GM23338 (cell line): ENCODE results near the gene NRG3. TPM values are rescaled to one million over a fixed set of nuclear protein-coding genes. Genes with fewer than 3 reads are reported as not detected.

Source experiments
- ATAC-seq: fragments of 200-7000 bp; cut with Tn5 transposase; 3 replicates; pipeline ENCODE4 v1.9.1; 2020
- DNase-seq: peaks from one replicate; pipeline ENCODE4 v3.0.0-alpha.2; 2015; ENCODE audit warnings: low spot score
- H2AFZ ChIP-seq: fragments of 200-600 bp; sonication (generic); 2 replicates; pipeline ENCODE4 v1.8.0; 2016; ENCODE audit warnings: antibody characterized with exemption, mild to moderate bottlenecking, moderate library complexity
- H3F3A ChIP-seq: fragments of 200-600 bp; sonication (generic); replicated peaks from 2 replicates; pipeline ENCODE4 v1.8.0; 2017; ENCODE audit warnings: antibody characterized with exemption, mixed run types, low read depth
- H3K27ac ChIP-seq: fragments of 200-600 bp; sonication (generic); 2 replicates; pipeline ENCODE4 v1.6.1; 2016; ENCODE audit warnings: low read depth
- H3K27me3 ChIP-seq: fragments of 200-600 bp; sonication (generic); 2 replicates; pipeline ENCODE4 v1.8.0; 2016; ENCODE audit warnings: mild to moderate bottlenecking, mixed run types, moderate library complexity; ENCODE audit not compliant: insufficient read depth
- H3K36me3 ChIP-seq: fragments of 200-600 bp; sonication (generic); 2 replicates; pipeline ENCODE4 v1.8.0; 2016; ENCODE audit warnings: mild to moderate bottlenecking; ENCODE audit not compliant: insufficient read depth
- H3K4me1 ChIP-seq: fragments of 200-600 bp; sonication (generic); 2 replicates; pipeline ENCODE4 v1.8.0; 2016; ENCODE audit warnings: mild to moderate bottlenecking, moderate library complexity; ENCODE audit not compliant: insufficient read depth
- H3K4me2 ChIP-seq: fragments of 200-600 bp; sonication (generic); 2 replicates; pipeline ENCODE4 v1.7.1; 2017; ENCODE audit warnings: mixed run types
- H3K4me3 ChIP-seq: fragments of 200-600 bp; sonication (generic); 2 replicates; pipeline ENCODE4 v1.6.1; 2016; ENCODE audit warnings: mixed run types
- H3K79me2 ChIP-seq: fragments of 200-600 bp; sonication (generic); replicated peaks from 2 replicates; pipeline ENCODE4 v1.8.0; 2017; ENCODE audit warnings: mild to moderate bottlenecking; ENCODE audit not compliant: insufficient read depth
- H3K9me2 ChIP-seq: fragments of 200-600 bp; sonication (generic); 2 replicates; pipeline ENCODE4 v1.8.0; 2017; ENCODE audit not compliant: insufficient read depth
- H4K20me1 ChIP-seq: fragments of 200-600 bp; sonication (generic); replicated peaks from 2 replicates; pipeline ENCODE4 v1.8.0; 2017; ENCODE audit warnings: mild to moderate bottlenecking; ENCODE audit not compliant: insufficient read depth
- H3K27ac Mint-ChIP-seq: 2 replicates; pipeline ENCODE4 v1.8.0; 2020; ENCODE audit warnings: inconsistent platforms, mild to moderate bottlenecking, moderate library complexity, mixed read lengths
- H3K27me3 Mint-ChIP-seq: 3 replicates; pipeline ENCODE4 v1.8.0; 2022; ENCODE audit warnings: low read depth, mild to moderate bottlenecking, moderate library complexity, mixed read lengths, inconsistent platforms; ENCODE audit not compliant: insufficient read depth, poor library complexity
- H3K36me3 Mint-ChIP-seq: 3 replicates; pipeline ENCODE4 v1.8.0; 2021; ENCODE audit warnings: low read depth, mild to moderate bottlenecking, inconsistent platforms, moderate library complexity, mixed read lengths
- H3K4me1 Mint-ChIP-seq: 3 replicates; pipeline ENCODE4 v1.8.0; 2020; ENCODE audit warnings: mild to moderate bottlenecking, inconsistent platforms, mixed read lengths
- H3K4me3 Mint-ChIP-seq: 3 replicates; pipeline ENCODE4 v1.8.0; 2021; ENCODE audit warnings: moderate library complexity, mild to moderate bottlenecking, inconsistent platforms, mixed read lengths
- H3K9me3 Mint-ChIP-seq: 3 replicates; pipeline ENCODE4 v1.8.0; 2020; ENCODE audit warnings: moderate library complexity, mild to moderate bottlenecking, inconsistent platforms, mixed read lengths
- CREB1 ChIP-seq: fragments of 250-450 bp; sonication (Bioruptor Pico); IDR thresholded peaks from 2 replicates; pipeline ENCODE4 v1.5.0; 2020; ENCODE audit warnings: low read depth, mild to moderate bottlenecking, moderate library complexity
- CTCF ChIP-seq, 2 experiments: fragments of 200-600 bp in 1 of 2; sonication (generic) in 1 of 2; conservative IDR thresholded peaks; 2 replicates each; pipeline versions ENCODE4 v1.5.1 to v1.6.1; 2016 to 2017; ENCODE audit warnings: antibody characterized with exemption in 2 of 2, low read depth in 2 of 2, mild to moderate bottlenecking in 2 of 2, moderate library complexity in 1 of 2
- ETS1 ChIP-seq: IDR thresholded peaks from 2 replicates; pipeline ENCODE4 v1.6.1; 2016; ENCODE audit warnings: antibody characterized with exemption
- EZH2 ChIP-seq: fragments of 200-600 bp; sonication (generic); IDR thresholded peaks from one replicate; pipeline ENCODE4 v1.8.0; 2017; ENCODE audit warnings: antibody characterized with exemption, mild to moderate bottlenecking, low read depth; ENCODE audit not compliant: unreplicated experiment
- EZH2phosphoT487 ChIP-seq: fragments of 200-600 bp; sonication (generic); IDR thresholded peaks from one replicate; pipeline ENCODE4 v1.8.1; 2018; ENCODE audit warnings: antibody characterized with exemption; ENCODE audit not compliant: unreplicated experiment
- NANOG ChIP-seq: IDR thresholded peaks from 2 replicates; pipeline ENCODE4 v1.6.1; 2016; ENCODE audit warnings: antibody characterized with exemption, borderline replicate concordance
- POLR2AphosphoS5 ChIP-seq: IDR thresholded peaks from 2 replicates; pipeline ENCODE4 v1.6.1; 2016; ENCODE audit warnings: antibody characterized with exemption, low read depth
- STAT1 ChIP-seq: IDR thresholded peaks from one replicate; pipeline ENCODE4 v1.6.1; 2016; ENCODE audit warnings: antibody characterized with exemption; ENCODE audit not compliant: unreplicated experiment
- ZNF114 ChIP-seq: fragments of 250-450 bp; sonication (Bioruptor Pico); IDR thresholded peaks from 2 replicates; pipeline ENCODE4 v1.5.0; 2020; ENCODE audit warnings: mild to moderate bottlenecking, moderate library complexity
- polyA plus RNA-seq: library from polyadenylated mRNA; unstranded; fragments of >200 nt; fragmentation: Nextera tagmentation; extraction: Ambion mirVana; gene quantifications from 2 replicates; pipeline ENCODE4 v1.2.1, GENCODE V29; 2016
- total RNA-seq: library from RNA; depleted of rRNA; stranded (reverse); fragments of >200 nt; shearing (Covaris generic); gene quantifications from 2 replicates; pipeline ENCODE4 v1.2.3, GENCODE V29; 2014
- TF ChIP-seq, protein P1 (sequence below): IDR thresholded peaks from one replicate; pipeline ENCODE4 v1.6.1; 2018; ENCODE audit warnings: antibody characterized with exemption; ENCODE audit not compliant: unreplicated experiment

The NRG3 gene
- total and polyA plus RNA-seq, 2 experiments from 2014 or later: 1.9 to 3.9 TPM

DNA sequence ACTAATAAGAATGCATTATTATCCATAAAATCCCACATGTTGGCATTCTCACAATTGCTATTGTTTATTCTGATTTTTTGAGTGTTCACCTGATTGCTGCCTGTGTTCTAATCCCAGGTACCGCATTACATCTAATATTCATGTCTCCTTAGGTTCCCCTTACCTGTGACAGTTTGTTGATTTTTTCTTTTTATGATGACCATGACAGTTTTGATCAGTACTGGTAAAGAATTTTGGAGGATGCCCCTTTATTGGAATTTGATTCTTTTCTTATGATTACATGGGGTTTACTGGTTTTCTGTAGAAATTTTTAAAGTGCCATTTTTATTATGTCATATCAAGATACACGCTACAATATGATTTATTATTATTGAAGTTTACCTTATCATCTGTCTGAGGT, 1091.1 kb downstream of the NRG3 start:
- H4K20me1 ChIP-seq: no peaks in the 10 kb centered on the region
- no peak overlapping the region for H3K4me2 ChIP-seq
- H3F3A ChIP-seq: no peaks in the 10 kb centered on the region; the same call in 1 of the 2 replicates
- TF ChIP-seq CREB1 (no peak), STAT1 (no peak), ETS1 (no peak), POLR2AphosphoS5 (no peak), CTCF (conservative IDR thresholded peaks at IDR 0.05; ENCODE audit: low read depth in 2 of 2) (no peak), EZH2 (no peak), EZH2phosphoT487 (no peak), ZNF114 (CRISPR knock-in tag) (no peak)
- TF ChIP-seq, protein P1, sequence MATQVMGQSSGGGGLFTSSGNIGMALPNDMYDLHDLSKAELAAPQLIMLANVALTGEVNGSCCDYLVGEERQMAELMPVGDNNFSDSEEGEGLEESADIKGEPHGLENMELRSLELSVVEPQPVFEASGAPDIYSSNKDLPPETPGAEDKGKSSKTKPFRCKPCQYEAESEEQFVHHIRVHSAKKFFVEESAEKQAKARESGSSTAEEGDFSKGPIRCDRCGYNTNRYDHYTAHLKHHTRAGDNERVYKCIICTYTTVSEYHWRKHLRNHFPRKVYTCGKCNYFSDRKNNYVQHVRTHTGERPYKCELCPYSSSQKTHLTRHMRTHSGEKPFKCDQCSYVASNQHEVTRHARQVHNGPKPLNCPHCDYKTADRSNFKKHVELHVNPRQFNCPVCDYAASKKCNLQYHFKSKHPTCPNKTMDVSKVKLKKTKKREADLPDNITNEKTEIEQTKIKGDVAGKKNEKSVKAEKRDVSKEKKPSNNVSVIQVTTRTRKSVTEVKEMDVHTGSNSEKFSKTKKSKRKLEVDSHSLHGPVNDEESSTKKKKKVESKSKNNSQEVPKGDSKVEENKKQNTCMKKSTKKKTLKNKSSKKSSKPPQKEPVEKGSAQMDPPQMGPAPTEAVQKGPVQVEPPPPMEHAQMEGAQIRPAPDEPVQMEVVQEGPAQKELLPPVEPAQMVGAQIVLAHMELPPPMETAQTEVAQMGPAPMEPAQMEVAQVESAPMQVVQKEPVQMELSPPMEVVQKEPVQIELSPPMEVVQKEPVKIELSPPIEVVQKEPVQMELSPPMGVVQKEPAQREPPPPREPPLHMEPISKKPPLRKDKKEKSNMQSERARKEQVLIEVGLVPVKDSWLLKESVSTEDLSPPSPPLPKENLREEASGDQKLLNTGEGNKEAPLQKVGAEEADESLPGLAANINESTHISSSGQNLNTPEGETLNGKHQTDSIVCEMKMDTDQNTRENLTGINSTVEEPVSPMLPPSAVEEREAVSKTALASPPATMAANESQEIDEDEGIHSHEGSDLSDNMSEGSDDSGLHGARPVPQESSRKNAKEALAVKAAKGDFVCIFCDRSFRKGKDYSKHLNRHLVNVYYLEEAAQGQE: no peak
- no peak for DNase-seq
- no peaks in the 10 kb centered on the region for H3K36me3 ChIP-seq
- H3K4me1 ChIP-seq: peaks cover 24% of the 10 kb centered on the region
- Mint-ChIP-seq H3K27me3 (peaks cover 3% of the 10 kb centered on the region), H3K4me3 (no peak overlapping the region), H3K27ac (no peak overlapping the region), H3K36me3 (no peaks in the 10 kb centered on the region; the same call in 2 of the 3 replicates), H3K9me3 (no peaks in the 10 kb centered on the region), H3K4me1 (peaks cover 32% of the 10 kb centered on the region)
- H3K79me2 ChIP-seq: no peaks in the 10 kb centered on the region
- ATAC-seq: no peak
- no peaks in the 10 kb centered on the region; the same call in 1 of the 2 replicates for H3K9me2 ChIP-seq
- no peak overlapping the region for H3K27ac ChIP-seq
- no peak overlapping the region for H2AFZ ChIP-seq
- no peaks in the 10 kb centered on the region for H3K27me3 ChIP-seq
- no peak overlapping the region for H3K4me3 ChIP-seq

- no peaks in the 10 kb centered on the region for H4K20me1 ChIP-seq
- no peak for TF ChIP-seq NANOG
- TF ChIP-seq ETS1: no peak
- no peak for TF ChIP-seq STAT1
- no peak for TF ChIP-seq EZH2
- no peak for TF ChIP-seq CREB1
- H3K9me2 ChIP-seq: no peaks in the 10 kb centered on the region
- peaks cover 11% of the 10 kb centered on the region for H3K4me1 ChIP-seq
- ATAC-seq (no peak), DNase-seq (no peak)
- H3F3A ChIP-seq: no peaks in the 10 kb centered on the region
- Mint-ChIP-seq H3K27ac (no peak overlapping the region), H3K4me1 (peaks cover 21% of the 10 kb centered on the region), H3K4me3 (no peak overlapping the region), H3K9me3 (no peaks in the 10 kb centered on the region), H3K36me3 (no peaks in the 10 kb centered on the region), H3K27me3 (peaks cover 3% of the 10 kb centered on the region)
- H3K27ac ChIP-seq: no peak overlapping the region
- no peak overlapping the region for H2AFZ ChIP-seq
- H3K27me3 ChIP-seq: no peaks in the 10 kb centered on the region
- no peak overlapping the region for H3K4me2 ChIP-seq
- no peak overlapping the region for H3K4me3 ChIP-seq
- no peaks in the 10 kb centered on the region for H3K79me2 ChIP-seq
- no peaks in the 10 kb centered on the region for H3K36me3 ChIP-seq
Observed at GRCh38 chr10:82968533-82968932, 1093.5 kb downstream of the NRG3 start.
